ENCODE results near the gene C3orf85. TPM values are rescaled to one million over a fixed set of nuclear protein-coding genes. Genes with fewer than 3 reads are reported as not detected.

C3orf85 gene
- total RNA-seq, 3 donors from 2014 or later (not counting 1 experiment from before 2014, with no cell fraction given): not detected

DNA sequence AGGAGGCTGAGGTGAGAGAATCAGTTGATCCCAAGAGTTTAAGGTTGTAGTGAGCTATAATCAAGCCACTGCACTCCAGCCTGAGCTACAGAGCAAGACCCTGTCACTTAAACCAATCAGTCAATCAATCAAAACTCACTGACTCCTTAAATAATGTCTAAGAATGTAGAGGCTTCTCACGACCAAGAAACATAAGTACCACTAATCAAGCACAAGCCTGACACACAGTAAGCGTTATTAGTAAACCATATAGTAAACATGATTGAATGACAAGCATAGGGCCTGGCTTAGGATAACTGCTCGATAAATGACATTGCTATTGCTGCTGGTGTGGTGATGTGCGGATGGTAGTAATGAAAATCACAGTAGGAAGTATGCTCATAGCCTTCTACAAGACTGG is 29.4 kb downstream of the C3orf85 start:
- TF ChIP-seq, protein P1, sequence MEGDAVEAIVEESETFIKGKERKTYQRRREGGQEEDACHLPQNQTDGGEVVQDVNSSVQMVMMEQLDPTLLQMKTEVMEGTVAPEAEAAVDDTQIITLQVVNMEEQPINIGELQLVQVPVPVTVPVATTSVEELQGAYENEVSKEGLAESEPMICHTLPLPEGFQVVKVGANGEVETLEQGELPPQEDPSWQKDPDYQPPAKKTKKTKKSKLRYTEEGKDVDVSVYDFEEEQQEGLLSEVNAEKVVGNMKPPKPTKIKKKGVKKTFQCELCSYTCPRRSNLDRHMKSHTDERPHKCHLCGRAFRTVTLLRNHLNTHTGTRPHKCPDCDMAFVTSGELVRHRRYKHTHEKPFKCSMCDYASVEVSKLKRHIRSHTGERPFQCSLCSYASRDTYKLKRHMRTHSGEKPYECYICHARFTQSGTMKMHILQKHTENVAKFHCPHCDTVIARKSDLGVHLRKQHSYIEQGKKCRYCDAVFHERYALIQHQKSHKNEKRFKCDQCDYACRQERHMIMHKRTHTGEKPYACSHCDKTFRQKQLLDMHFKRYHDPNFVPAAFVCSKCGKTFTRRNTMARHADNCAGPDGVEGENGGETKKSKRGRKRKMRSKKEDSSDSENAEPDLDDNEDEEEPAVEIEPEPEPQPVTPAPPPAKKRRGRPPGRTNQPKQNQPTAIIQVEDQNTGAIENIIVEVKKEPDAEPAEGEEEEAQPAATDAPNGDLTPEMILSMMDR (IDR thresholded peaks at IDR 0.05): no peak
- H3K4me3 ChIP-seq (ENCODE audit: low read length): no peak overlapping the region
- no peaks in the 10 kb centered on the region for H3K27me3 ChIP-seq (ENCODE audit: control insufficient read depth, insufficient read depth, low read length)
- H3K27ac Mint-ChIP-seq: no peak overlapping the region
- no peaks in the 10 kb centered on the region for H3K36me3 Mint-ChIP-seq
- H3K27ac ChIP-seq (ENCODE audit: low read length): no peak overlapping the region
- DNase-seq (no peak), ATAC-seq (no peak)
- H3K4me1 ChIP-seq (ENCODE audit: control insufficient read depth, insufficient read depth, low read length): no peaks in the 10 kb centered on the region
- intact Hi-C loops (cut with micrococcal nuclease): no loop called here
- H3K4me3 Mint-ChIP-seq: no peak overlapping the region
- H3K36me3 ChIP-seq (ENCODE audit: control insufficient read depth, insufficient read depth, low read length): no peaks in the 10 kb centered on the region
- no peaks in the 10 kb centered on the region for H3K4me1 Mint-ChIP-seq
- H3K27me3 Mint-ChIP-seq (ENCODE audit: low read depth in 2 of 2): no peaks in the 10 kb centered on the region
- 90% methylated on average over 3 of the region's 4 CpGs for WGBS (ENCODE audit: insufficient coverage)
- H3K9me3 ChIP-seq (ENCODE audit: control insufficient read depth, insufficient read depth, low read length): no peaks in the 10 kb centered on the region
- H3K9me3 Mint-ChIP-seq: peaks cover 2 to 3% of the 10 kb centered on the region in 2 donors

DNA sequence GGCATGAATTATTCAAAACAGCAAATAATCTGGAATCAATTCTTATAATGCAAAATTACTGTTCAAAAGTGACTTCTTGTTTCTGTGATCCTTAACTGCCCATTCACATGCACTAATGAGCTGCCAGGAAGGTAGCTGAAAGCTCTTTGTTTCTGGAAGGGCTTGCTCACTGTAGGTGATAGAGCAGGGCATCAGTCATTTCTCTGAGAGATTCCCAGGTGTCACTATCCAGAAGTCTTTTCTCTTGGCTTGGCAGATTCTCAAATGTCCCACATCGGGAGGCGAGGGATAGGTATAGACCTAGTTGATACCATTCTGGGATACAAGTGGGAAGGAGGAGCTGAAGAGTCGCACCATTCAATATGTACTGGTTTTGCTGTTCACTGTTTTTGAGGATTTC is 35.0 kb downstream of the C3orf85 start:
- Histone ChIP-seq H3K9me3 (ENCODE audit: control insufficient read depth, insufficient read depth, low read length) (no peaks in the 10 kb centered on the region), H3K4me1 (ENCODE audit: control insufficient read depth, insufficient read depth, low read length) (no peaks in the 10 kb centered on the region), H3K27me3 (ENCODE audit: control insufficient read depth, insufficient read depth, low read length) (no peaks in the 10 kb centered on the region), H3K4me3 (ENCODE audit: low read length) (no peak overlapping the region), H3K27ac (ENCODE audit: low read length) (no peak overlapping the region), H3K36me3 (ENCODE audit: control insufficient read depth, insufficient read depth, low read length) (no peaks in the 10 kb centered on the region)
- DNase-seq (no peak), ATAC-seq (no peak)
- Mint-ChIP-seq H3K4me1 (no peaks in the 10 kb centered on the region), H3K27ac (no peak overlapping the region), H3K9me3 (peaks cover 2 to 3% of the 10 kb centered on the region in 2 donors), H3K4me3 (no peak overlapping the region), H3K36me3 (no peaks in the 10 kb centered on the region), H3K27me3 (ENCODE audit: low read depth in 2 of 2) (no peaks in the 10 kb centered on the region)
- intact Hi-C loops (cut with micrococcal nuclease): no loop called here
- TF ChIP-seq, protein P1 (IDR thresholded peaks at IDR 0.05): no peak
- 95% methylated on average over 2 of the region's 3 CpGs for WGBS (ENCODE audit: insufficient coverage)

DNA sequence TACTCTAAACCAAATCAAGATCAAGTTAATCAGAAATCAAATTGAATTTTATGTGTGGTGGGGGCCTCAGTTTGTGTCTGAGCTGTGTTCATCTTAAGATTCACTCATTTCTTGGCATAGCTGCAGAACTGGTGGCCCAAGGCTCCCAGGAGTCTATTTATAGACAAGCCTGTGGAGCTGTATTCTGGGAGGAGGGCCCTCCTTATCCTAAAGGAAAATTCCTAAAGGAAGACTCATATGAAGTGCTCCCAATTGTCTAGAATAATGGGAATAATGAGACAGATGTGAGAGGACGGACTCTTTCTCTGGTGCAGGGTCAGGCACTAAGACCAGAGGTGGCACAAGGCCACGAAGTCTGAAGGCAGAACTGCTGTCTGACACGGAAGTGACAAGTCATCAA is 38.9 kb downstream of the C3orf85 start:
- Mint-ChIP-seq H3K4me1 (no peaks in the 10 kb centered on the region), H3K36me3 (no peaks in the 10 kb centered on the region), H3K27ac (no peak overlapping the region), H3K9me3 (peaks cover 5 to 6% of the 10 kb centered on the region in 2 donors), H3K4me3 (no peak overlapping the region), H3K27me3 (ENCODE audit: low read depth in 2 of 2) (no peaks in the 10 kb centered on the region)
- no peaks in the 10 kb centered on the region for H3K36me3 ChIP-seq (ENCODE audit: control insufficient read depth, insufficient read depth, low read length)
- H3K4me3 ChIP-seq (ENCODE audit: low read length): no peak overlapping the region
- TF ChIP-seq, protein P1 (IDR thresholded peaks at IDR 0.05): no peak
- DNase-seq (no peak), ATAC-seq (no peak)
- intact Hi-C loops (cut with micrococcal nuclease): no loop called here
- H3K9me3 ChIP-seq (ENCODE audit: control insufficient read depth, insufficient read depth, low read length): no peaks in the 10 kb centered on the region
- no peaks in the 10 kb centered on the region for H3K4me1 ChIP-seq (ENCODE audit: control insufficient read depth, insufficient read depth, low read length)
- no peak overlapping the region for H3K27ac ChIP-seq (ENCODE audit: low read length)
- 89% methylated on average over 3 of the region's 3 CpGs for WGBS (ENCODE audit: insufficient coverage)
- H3K27me3 ChIP-seq (ENCODE audit: control insufficient read depth, insufficient read depth, low read length): no peaks in the 10 kb centered on the region

DNA sequence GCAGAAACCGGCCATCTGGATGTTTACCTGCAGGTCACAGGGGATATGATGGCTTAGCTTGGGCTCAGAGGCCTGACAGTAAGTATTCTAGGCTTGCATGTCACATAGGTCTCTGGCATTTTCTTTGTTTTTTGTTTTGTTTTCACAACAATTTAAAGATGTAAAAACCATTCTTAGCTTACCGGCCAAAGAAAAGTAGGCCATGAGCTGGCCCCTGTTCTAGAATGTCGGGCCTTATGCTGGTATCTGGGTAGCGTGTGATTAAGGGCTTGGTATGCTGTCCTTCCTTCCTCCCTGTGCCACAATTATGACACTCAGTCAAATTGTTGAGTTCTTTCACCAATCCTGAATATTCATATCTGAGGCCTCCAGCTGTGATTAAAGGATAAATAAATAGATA is 40.2 kb downstream of the C3orf85 start:
- intact Hi-C loops (cut with micrococcal nuclease): no loop called here
- Mint-ChIP-seq H3K36me3 (no peaks in the 10 kb centered on the region), H3K4me1 (no peaks in the 10 kb centered on the region), H3K4me3 (no peak overlapping the region), H3K27ac (no peak overlapping the region), H3K27me3 (ENCODE audit: low read depth in 2 of 2) (no peaks in the 10 kb centered on the region), H3K9me3 (peaks cover 13 to 14% of the 10 kb centered on the region in 2 donors)
- Histone ChIP-seq H3K4me3 (ENCODE audit: low read length) (no peak overlapping the region), H3K36me3 (ENCODE audit: control insufficient read depth, insufficient read depth, low read length) (no peaks in the 10 kb centered on the region), H3K4me1 (ENCODE audit: control insufficient read depth, insufficient read depth, low read length) (no peaks in the 10 kb centered on the region), H3K27ac (ENCODE audit: low read length) (no peak overlapping the region), H3K9me3 (ENCODE audit: control insufficient read depth, insufficient read depth, low read length) (no peaks in the 10 kb centered on the region), H3K27me3 (ENCODE audit: control insufficient read depth, insufficient read depth, low read length) (no peaks in the 10 kb centered on the region)
- TF ChIP-seq, protein P1 (IDR thresholded peaks at IDR 0.05): no peak
- no peak for DNase-seq
- ATAC-seq: no peak
- 90% methylated on average over 4 of the region's 4 CpGs for WGBS (ENCODE audit: insufficient coverage)

All from natural killer cell (primary cell).